GM19452 (cell line): ENCODE results near the gene C14orf39.
"Not testable (repeated sequence)": the region's sequence is repeated elsewhere in the genome, so short reads cannot be mapped to it uniquely, and the experiment has no call there.

ENCODE experiments used
- ATAC-seq: cut with Tn5 transposase; IDR thresholded peaks from one replicate; pipeline ENCODE4 v1.9.1; 2021; ENCODE audit not compliant: unreplicated experiment

The C14orf39 gene

GRCh38 chr14:60490270-60490669 lies 4.4 kb upstream of the C14orf39 start:
- ATAC-seq = no peak

DNA sequence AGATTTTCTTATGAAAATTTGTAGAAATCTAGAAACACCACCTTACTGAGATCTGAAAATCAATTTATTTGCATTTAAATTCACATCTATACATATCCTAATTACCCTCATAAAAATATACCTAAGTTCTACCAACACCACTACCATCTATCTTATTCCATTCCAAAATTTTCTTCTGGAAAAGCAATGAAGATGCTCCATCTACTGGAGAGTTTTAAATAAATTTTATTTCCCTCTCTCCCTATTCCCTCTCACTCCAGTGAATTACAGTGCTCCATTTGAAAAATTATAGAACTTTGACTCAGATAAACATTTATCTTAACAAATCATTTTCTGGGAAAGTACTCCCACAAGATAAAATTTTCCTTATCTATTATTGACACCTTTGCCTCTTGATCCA lies 2.3 kb upstream of the C14orf39 start:
- ATAC-seq = no peak

- no peak for ATAC-seq
Observed at GRCh38 chr14:60487211-60487610, 1.3 kb upstream of the C14orf39 start.

- no peak for ATAC-seq
Observed at GRCh38 chr14:60485057-60485597, 736 bp downstream of the C14orf39 start.

- ATAC-seq = no peak
Observed at GRCh38 chr14:60482743-60483142, 3.1 kb downstream of the C14orf39 start.

DNA sequence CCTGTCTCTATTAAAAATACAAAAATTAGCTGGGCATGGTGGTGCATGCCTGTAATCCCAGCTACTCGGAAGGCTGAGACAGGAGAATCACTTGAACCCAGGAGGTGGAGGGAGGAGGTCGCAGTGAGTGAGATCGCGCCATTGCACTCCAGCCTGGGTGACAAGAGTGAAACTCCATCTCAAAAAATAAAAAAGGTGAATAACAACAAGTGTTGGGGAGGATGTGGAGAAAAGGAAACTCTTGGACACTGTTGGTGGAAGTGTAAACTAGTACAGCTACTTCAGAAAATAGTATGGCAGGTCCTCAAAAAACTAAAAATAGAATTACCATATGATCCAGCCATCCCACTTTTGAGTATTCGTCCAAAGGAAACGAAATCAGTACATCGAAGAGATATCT lies 5.6 kb downstream of the C14orf39 start:
- not testable (repeated sequence) for ATAC-seq

- ATAC-seq = no peak
Observed at GRCh38 chr14:60455875-60456274, 30.0 kb downstream of the C14orf39 start.

- ATAC-seq = no peak
Observed at GRCh38 chr14:60430276-60430675, 55.6 kb downstream of the C14orf39 start.

- no peak for ATAC-seq
Observed at GRCh38 chr14:60420050-60420449, 65.8 kb downstream of the C14orf39 start.

DNA sequence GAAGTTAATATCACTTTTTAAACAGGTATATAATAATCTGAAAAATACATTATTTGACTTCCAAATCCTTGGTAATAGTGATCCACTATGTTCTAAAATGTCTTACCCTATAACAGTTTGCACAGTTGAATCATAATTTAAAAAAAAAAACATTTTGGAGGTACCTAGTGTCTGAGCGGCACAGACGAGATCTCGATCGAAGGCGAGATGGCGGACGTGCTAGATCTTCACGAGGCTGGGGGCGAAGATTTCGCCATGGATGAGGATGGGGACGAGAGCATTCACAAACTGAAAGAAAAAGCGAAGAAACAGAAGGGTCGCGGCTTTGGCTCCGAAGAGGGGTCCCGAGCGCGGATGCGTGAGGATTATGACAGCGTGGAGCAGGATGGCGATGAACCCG lies 88.3 kb downstream of the C14orf39 start:
- not testable (repeated sequence) for ATAC-seq

- no peak for ATAC-seq
Observed at GRCh38 chr14:60396718-60397343, 89.0 kb downstream of the C14orf39 start.
